ENCODE data around the gene SRSF10. TPM values are rescaled to one million over a fixed set of nuclear protein-coding genes. Genes with fewer than 3 reads are reported as not detected.

The SRSF10 gene
- total RNA-seq, 1 donor: 81.1 TPM

DNA sequence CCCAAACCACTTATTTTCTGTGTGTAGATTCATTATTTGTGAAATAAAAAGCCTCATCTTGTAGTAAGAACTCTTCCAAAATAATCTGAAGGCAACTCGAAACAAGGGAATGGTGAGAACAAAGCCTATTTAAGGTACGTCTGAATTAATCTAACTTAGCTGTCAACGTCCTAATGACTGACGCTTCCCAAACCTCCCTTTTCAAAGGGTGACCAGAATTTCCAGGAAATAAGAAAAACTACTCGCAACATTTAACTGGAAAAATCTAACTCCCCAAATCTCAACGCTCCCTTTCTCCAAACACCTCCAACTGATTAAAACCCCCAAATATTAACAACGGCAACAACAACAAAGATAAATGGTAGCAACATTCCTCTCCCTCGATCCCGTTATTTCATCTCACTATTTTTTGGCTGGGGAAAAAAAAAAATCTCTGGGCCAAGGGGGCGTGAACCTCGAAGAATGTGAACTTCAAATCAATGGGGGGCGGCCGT, 693 bp downstream of the SRSF10 start:
- TF ChIP-seq CTCF (IDR thresholded peaks at IDR 0.05; ENCODE audit: extremely low read depth, low read depth, low read length): no peak
- peaks cover 30% of the 10 kb centered on the region for H3K4me1 ChIP-seq (ENCODE audit: insufficient read depth, low read length)
- peaks cover 57% of the 10 kb centered on the region for H3K79me2 ChIP-seq (ENCODE audit: insufficient read depth, low read length)
- no peak for DNase-seq (ENCODE audit: insufficient read length, low spot score, missing footprints)
- H3K9me3 ChIP-seq (ENCODE audit: low read depth, low read length): no peaks in the 10 kb centered on the region
- H2AFZ ChIP-seq (ENCODE audit: low read length): no peak overlapping the region
- H3K27me3 ChIP-seq (ENCODE audit: insufficient read depth, low read length): no peaks in the 10 kb centered on the region
- H4K20me1 ChIP-seq (ENCODE audit: insufficient read depth, low read length): peaks cover 43% of the 10 kb centered on the region
- H3K4me2 ChIP-seq (ENCODE audit: insufficient read depth, low read length): peak overlapping the region; percentile 89
- H3K36me3 ChIP-seq (ENCODE audit: insufficient read depth, low read length): peaks cover 18% of the 10 kb centered on the region
- peak overlapping the region; percentile 97 for H3K4me3 ChIP-seq (ENCODE audit: insufficient read depth, low read length)
- peak overlapping the region; percentile 93 for H3K27ac ChIP-seq (ENCODE audit: low read depth, low read length)

- Histone ChIP-seq H3K79me2 (ENCODE audit: insufficient read depth, low read length) (peaks cover 64% of the 10 kb centered on the region), H3K4me3 (ENCODE audit: insufficient read depth, low read length) (peak overlapping the region; percentile 97), H3K27ac (ENCODE audit: low read depth, low read length) (peak overlapping the region; percentile 93), H3K36me3 (ENCODE audit: insufficient read depth, low read length) (peaks cover 25% of the 10 kb centered on the region), H2AFZ (ENCODE audit: low read length) (no peak overlapping the region), H3K9me3 (ENCODE audit: low read depth, low read length) (no peaks in the 10 kb centered on the region), H3K4me1 (ENCODE audit: insufficient read depth, low read length) (peaks cover 30% of the 10 kb centered on the region), H3K27me3 (ENCODE audit: insufficient read depth, low read length) (no peaks in the 10 kb centered on the region), H3K4me2 (ENCODE audit: insufficient read depth, low read length) (peak overlapping the region; percentile 89), H4K20me1 (ENCODE audit: insufficient read depth, low read length) (peaks cover 48% of the 10 kb centered on the region)
- TF ChIP-seq CTCF (IDR thresholded peaks at IDR 0.05; ENCODE audit: extremely low read depth, low read depth, low read length): no peak
- no peak for DNase-seq (ENCODE audit: insufficient read length, low spot score, missing footprints)
Measured at GRCh38 chr1:23978805-23979204, 1.3 kb downstream of the SRSF10 start.

DNA sequence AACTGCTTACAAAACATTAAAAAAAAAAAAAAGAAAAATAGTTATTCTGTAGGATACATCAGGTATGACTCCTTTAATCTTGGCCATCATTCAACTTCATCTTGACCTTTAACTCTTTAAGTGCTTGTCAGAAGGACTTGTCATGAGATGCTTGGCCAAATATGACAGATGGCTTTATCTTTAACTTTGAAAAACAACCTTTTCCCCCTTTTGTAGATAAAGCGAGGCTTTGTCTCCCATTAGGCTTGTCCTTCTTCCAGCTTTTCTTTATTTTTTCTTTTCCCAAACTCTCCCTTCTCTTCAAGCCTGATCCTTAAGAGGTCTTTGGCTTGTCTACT, 2.3 kb downstream of the SRSF10 start:
- Histone ChIP-seq H3K36me3 (ENCODE audit: insufficient read depth, low read length) (peaks cover 34% of the 10 kb centered on the region), H3K4me3 (ENCODE audit: insufficient read depth, low read length) (peak overlapping the region; percentile 97), H3K9me3 (ENCODE audit: low read depth, low read length) (no peaks in the 10 kb centered on the region), H2AFZ (ENCODE audit: low read length) (no peak overlapping the region), H3K27me3 (ENCODE audit: insufficient read depth, low read length) (no peaks in the 10 kb centered on the region), H3K79me2 (ENCODE audit: insufficient read depth, low read length) (peaks cover 73% of the 10 kb centered on the region), H3K27ac (ENCODE audit: low read depth, low read length) (peak overlapping the region; percentile 93), H3K4me1 (ENCODE audit: insufficient read depth, low read length) (peaks cover 30% of the 10 kb centered on the region), H4K20me1 (ENCODE audit: insufficient read depth, low read length) (peaks cover 55% of the 10 kb centered on the region), H3K4me2 (ENCODE audit: insufficient read depth, low read length) (peak overlapping the region; percentile 89)
- DNase-seq (ENCODE audit: insufficient read length, low spot score, missing footprints): no peak
- TF ChIP-seq CTCF (IDR thresholded peaks at IDR 0.05; ENCODE audit: extremely low read depth, low read depth, low read length): no peak

DNA sequence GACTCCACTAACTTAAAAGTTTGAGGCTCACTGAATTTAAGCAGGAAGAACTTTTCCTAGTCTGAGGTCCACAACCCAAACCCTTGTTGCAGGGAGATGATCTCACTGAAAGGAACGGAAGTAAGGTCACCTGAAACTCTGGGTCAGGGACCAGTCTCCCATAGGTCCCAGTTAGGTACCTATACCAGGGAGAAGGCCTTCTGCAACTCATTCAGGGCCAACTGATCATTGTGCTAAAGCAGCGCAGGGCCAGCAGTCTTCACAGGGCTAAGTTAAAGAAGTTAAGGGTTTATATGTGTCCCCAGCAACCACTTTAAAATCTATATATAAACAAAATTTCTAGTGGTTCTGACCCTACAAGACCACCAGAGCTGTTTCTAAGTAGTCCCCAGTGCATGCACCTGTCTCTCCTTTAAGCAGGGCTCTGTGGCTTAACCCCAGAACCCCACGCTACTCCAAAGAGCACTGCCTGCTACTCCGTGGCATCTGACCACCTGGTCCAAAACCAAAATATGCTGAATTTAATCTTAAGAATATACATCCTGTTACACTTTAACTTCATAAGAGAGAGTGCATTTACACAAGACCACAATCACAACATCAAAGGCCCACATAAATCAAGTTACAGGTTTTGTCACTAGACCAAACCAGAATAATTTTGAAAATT, 2.8 kb downstream of the SRSF10 start:
- Histone ChIP-seq H3K4me3 (ENCODE audit: insufficient read depth, low read length) (no peak overlapping the region), H3K79me2 (ENCODE audit: insufficient read depth, low read length) (peaks cover 76% of the 10 kb centered on the region), H3K9me3 (ENCODE audit: low read depth, low read length) (no peaks in the 10 kb centered on the region), H3K4me1 (ENCODE audit: insufficient read depth, low read length) (peaks cover 30% of the 10 kb centered on the region), H4K20me1 (ENCODE audit: insufficient read depth, low read length) (peaks cover 55% of the 10 kb centered on the region), H3K27ac (ENCODE audit: low read depth, low read length) (peak overlapping the region; percentile 13), H3K4me2 (ENCODE audit: insufficient read depth, low read length) (peak overlapping the region; percentile 89), H2AFZ (ENCODE audit: low read length) (no peak overlapping the region), H3K36me3 (ENCODE audit: insufficient read depth, low read length) (peaks cover 36% of the 10 kb centered on the region), H3K27me3 (ENCODE audit: insufficient read depth, low read length) (no peaks in the 10 kb centered on the region)
- DNase-seq (ENCODE audit: insufficient read length, low spot score, missing footprints): no peak
- no peak for TF ChIP-seq CTCF (IDR thresholded peaks at IDR 0.05; ENCODE audit: extremely low read depth, low read depth, low read length)
